K562 (cell line): ENCODE measurements around the gene YES1. TPM values are rescaled to one million over a fixed set of nuclear protein-coding genes. Genes with fewer than 3 reads are reported as not detected.

Experiments used
- ATAC-seq: fragments of 200-7000 bp; cut with Tn5 transposase; 3 replicates; pipeline ENCODE4 v1.9.1; 2020; ENCODE audit warnings: moderate library complexity
- BruUV-seq: library from RNA; stranded (reverse); fragments of 400-500 nt; replicated peaks from 2 replicates; lab custom pipeline; 2021; lab: Mats Ljungman, UMichigan
- CTCF ChIA-PET: fragments of 300-600 bp; formaldehyde crosslinking; extraction: SDS; loops from one replicate; lab custom pipeline; 2021; ENCODE audit warnings: low intra/inter-chr PET ratio; lab: Yijun Ruan, JAX
- POLR2A ChIA-PET: fragments of 300-600, 350-650 bp; sonication (Branson Sonifier 250); formaldehyde crosslinking; extraction: SDS; loops from one replicate; lab custom pipeline; 2021; ENCODE audit warnings: antibody characterized with exemption, inconsistent platforms; lab: Yijun Ruan, JAX
- DNase-seq, 4 experiments: peaks; one replicate each; pipeline versions ENCODE4 v3.0.0 to v3.0.0-alpha.2; 2011 to 2018; ENCODE audit warnings: low spot score in 3 of 4, mixed read lengths in 3 of 4; ENCODE audit errors: extremely low read depth in 1 of 4
- FAIRE-seq: peaks from 2 replicates; lab custom pipeline; 2011; peaks lifted over from hg19 to GRCh38; lab: Jason Lieb, UNC
- H2AFZ ChIP-seq: 2 replicates; pipeline ENCODE4 v1.6.0; 2011; ENCODE audit warnings: low read depth, low read length, control low read depth, inconsistent platforms
- H3K27ac ChIP-seq: fragments of 200-600 bp; 3 replicates; pipeline ENCODE4 v1.8.0; 2011; ENCODE audit warnings: low read depth, mild to moderate bottlenecking, control low read depth, inconsistent platforms, low read length, moderate library complexity, mixed read lengths; ENCODE audit errors: extremely low read depth
- H3K27me3 ChIP-seq, 2 experiments: fragments of 300-600 bp in 1 of 2; 2 replicates in 1 of 2; 3 replicates in 1 of 2; pipeline versions ENCODE4 v1.6.0 to v1.8.0; 2011; ENCODE audit warnings: inconsistent platforms in 2 of 2, low read length in 2 of 2, mild to moderate bottlenecking in 1 of 2, mixed read lengths in 1 of 2, moderate library complexity in 1 of 2; ENCODE audit not compliant: control insufficient read depth in 2 of 2, insufficient read depth in 2 of 2
- H3K36me3 ChIP-seq: fragments of 300-600 bp; 3 replicates; pipeline ENCODE4 v1.8.0; 2011; ENCODE audit warnings: mild to moderate bottlenecking, low read length, inconsistent platforms; ENCODE audit not compliant: control insufficient read depth, insufficient read depth
- H3K4me1 ChIP-seq, 2 experiments: fragments of 200-600 bp in 1 of 2; replicated peaks in 1 of 2; 2 replicates in 1 of 2; 3 replicates in 1 of 2; pipeline versions ENCODE4 v1.5.1 to v1.8.0; 2011; ENCODE audit warnings: inconsistent platforms in 2 of 2, low read length in 2 of 2, mild to moderate bottlenecking in 1 of 2, mixed read lengths in 1 of 2, moderate library complexity in 1 of 2; ENCODE audit not compliant: control insufficient read depth in 2 of 2, insufficient read depth in 2 of 2
- H3K4me2 ChIP-seq: 2 replicates; pipeline ENCODE4 v1.6.1; 2011; ENCODE audit warnings: low read length, control low read depth, inconsistent platforms, mixed read lengths; ENCODE audit not compliant: insufficient read depth
- H3K4me3 ChIP-seq: fragments of 200-600 bp; sonication (generic), shearing (Covaris generic); 2 replicates; pipeline ENCODE4 v1.5.1; 2016; ENCODE audit warnings: control low read depth, inconsistent platforms
- H3K79me2 ChIP-seq: fragments of 200-600 bp; 3 replicates; pipeline ENCODE4 v1.8.0; 2011; ENCODE audit warnings: low read length, inconsistent platforms; ENCODE audit not compliant: control insufficient read depth, insufficient read depth
- H3K9ac ChIP-seq, 2 experiments: 2 replicates each; pipeline versions ENCODE4 v1.6.0 to v1.6.1; 2011; ENCODE audit warnings: low read depth in 2 of 2, low read length in 2 of 2, control low read depth in 1 of 2, inconsistent platforms in 1 of 2, mild to moderate bottlenecking in 1 of 2, mixed read lengths in 1 of 2; ENCODE audit not compliant: insufficient read depth in 1 of 2
- H3K9me1 ChIP-seq: one replicate; pipeline ENCODE4 v1.6.0; 2011; ENCODE audit warnings: inconsistent platforms, mild to moderate bottlenecking, low read length, moderate library complexity; ENCODE audit not compliant: control insufficient read depth, insufficient read depth
- H3K9me3 ChIP-seq: replicated peaks from 2 replicates; pipeline ENCODE4 v1.5.1; 2011; ENCODE audit warnings: low read depth, low read length, inconsistent platforms; ENCODE audit not compliant: control insufficient read depth, insufficient read depth
- H4K20me1 ChIP-seq: replicated peaks from 2 replicates; pipeline ENCODE4 v1.6.1; 2011; ENCODE audit warnings: low read length, inconsistent platforms, mixed read lengths; ENCODE audit not compliant: control insufficient read depth, insufficient read depth
- ARID2 ChIP-seq: fragments of 450-650 bp; IDR thresholded peaks from 2 replicates; pipeline ENCODE4 v1.6.1; 2017; ENCODE audit warnings: antibody characterized with exemption, mild to moderate bottlenecking
- EGR1 ChIP-seq: fragments of 450-650 bp; conservative IDR thresholded peaks from 2 replicates; pipeline ENCODE4 v1.6.1; 2017; ENCODE audit warnings: mild to moderate bottlenecking
- MECOM ChIP-seq: fragments of 250-450 bp; sonication (Bioruptor Pico); IDR thresholded peaks from 2 replicates; pipeline ENCODE4 v1.8.0; 2022; ENCODE audit warnings: inconsistent platforms
- NFRKB ChIP-seq: fragments of 450-650 bp; IDR thresholded peaks from 2 replicates; pipeline ENCODE4 v1.6.1; 2016; ENCODE audit warnings: low read depth
- POLR3A ChIP-seq: IDR thresholded peaks from 2 replicates; pipeline ENCODE4 v1.6.1; 2011; ENCODE audit warnings: borderline replicate concordance, mild to moderate bottlenecking, moderate library complexity; ENCODE audit not compliant: insufficient read length, insufficient read depth; ENCODE audit errors: extremely low read depth
- TEAD4 ChIP-seq, 2 experiments: sonication (generic) in 1 of 2; formaldehyde crosslinking in 1 of 2; IDR thresholded peaks; 2 replicates each; pipeline versions ENCODE4 v1.6.1 to v1.8.0; 2012 to 2022; ENCODE audit warnings: borderline replicate concordance in 1 of 2, inconsistent platforms in 1 of 2, low read length in 1 of 2, mild to moderate bottlenecking in 1 of 2, missing genetic modification reagents in 1 of 2
- ZNF766 ChIP-seq: fragments of 200-800 bp; sonication (Bioruptor generic); conservative IDR thresholded peaks from 2 replicates; pipeline ENCODE4 v1.6.1; 2016; ENCODE audit warnings: missing genetic modification characterization, missing compliant biosample characterization
- WGBS: fragments of 100-300 bp; shearing (Covaris generic); methylation state at CpG from one replicate; pipeline ENCODE4 v1.1.6; 2016; ENCODE audit warnings: low coverage, mixed read lengths; ENCODE audit not compliant: insufficient coverage; ENCODE audit errors: missing lambda C conversion rate; 5-methylcytosine and 5-hydroxymethylcytosine counted together
- in situ Hi-C: fragments of 300-500 bp; cut with MboI; formaldehyde crosslinking; loops from 4 replicates; pipeline ENCODE4 v1.15.0; 2018; ENCODE audit warnings: inconsistent platforms, mixed read lengths
- intact Hi-C: fragments of 100-400 bp; cut with micrococcal nuclease; formaldehyde crosslinking; loops from 2 replicates; pipeline ENCODE4 v1.14.2; 2022
- polyA plus RNA-seq, 8 experiments: library from polyadenylated mRNA; depleted of rRNA in 4 of 8; stranded (reverse) in 5 of 8; unstranded in 3 of 8; fragments of >200 nt; fragmentation: Nextera tagmentation in 2 of 8; fragmentation: Illumina TruSeq in 1 of 8; extraction: Ambion mirVana in 2 of 8; extraction: Trizol in 1 of 8; gene quantifications; 2 replicates each; pipeline versions ENCODE4 v1.2.1 to v1.2.3, GENCODE V29; 2011 to 2014; ENCODE audit warnings: inconsistent platforms in 1 of 8, missing spikeins in 1 of 8
- total RNA-seq, 7 experiments: library from RNA; depleted of rRNA in 6 of 7; stranded (reverse); fragments of >200 nt in 6 of 7; fragmentation: Illumina TruSeq in 2 of 7; extraction: Trizol in 2 of 7; gene quantifications; 2 replicates each; pipeline versions ENCODE4 v1.2.1 to v1.2.3, GENCODE V29; 2011 to 2021; ENCODE audit warnings: low replicate concordance in 1 of 7
- TF ChIP-seq, protein P1 (sequence below), 2 experiments: IDR thresholded peaks; 2 replicates each; pipeline ENCODE4 v1.6.1; 2012; ENCODE audit warnings: improper control_type of control experiment in 2 of 2, low read depth in 2 of 2, low read length in 2 of 2, borderline replicate concordance in 1 of 2

YES1 gene
- total and polyA plus RNA-seq, 9 of the 15 experiments (the other 6 are each of a cell fraction or from before 2014, with no cell fraction given), result 37.2 to 115 (median 77.7) TPM

DNA sequence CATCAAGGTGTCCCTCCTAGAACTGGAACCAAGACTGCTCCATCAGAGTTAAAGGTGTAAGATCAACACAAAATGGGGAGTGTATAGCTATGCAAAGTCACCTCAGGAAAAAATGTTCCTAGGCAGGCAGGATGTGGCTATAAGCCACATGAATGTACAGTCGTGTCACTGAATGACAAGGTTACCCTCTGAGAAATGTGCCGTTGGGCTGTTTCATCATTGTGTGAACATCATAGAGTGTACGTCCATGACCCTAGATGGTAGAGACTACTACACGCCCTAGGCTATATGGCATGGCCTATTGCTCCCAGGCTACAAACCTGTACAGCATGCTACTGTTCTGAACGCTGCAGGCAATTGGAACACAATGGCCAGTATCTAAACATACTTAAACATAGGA, 130.1 kb downstream of the YES1 start:
- CTCF ChIA-PET, result no interaction called here
- no peaks in the 10 kb centered on the region for H3K79me2 ChIP-seq
- no peaks in the 10 kb centered on the region for H4K20me1 ChIP-seq
- H3K9ac ChIP-seq, result no peak overlapping the region
- H2AFZ ChIP-seq, result no peak overlapping the region
- no peaks in the 10 kb centered on the region for H3K27me3 ChIP-seq
- no peak overlapping the region for H3K4me2 ChIP-seq
- no peak for ATAC-seq
- DNase-seq, result no peak
- intact Hi-C loops, result no loop called here
- no TSS peak for BruUV-seq
- peaks cover 0 to 18% of the 10 kb centered on the region in 2 experiments; a peak in 3 of 5 replicates for H3K4me1 ChIP-seq
- H3K9me1 ChIP-seq, result no peaks in the 10 kb centered on the region
- peaks cover 86% of the 10 kb centered on the region; the same call in 2 of the 3 replicates for H3K36me3 ChIP-seq
- no peak overlapping the region for H3K27ac ChIP-seq
- FAIRE-seq, result peak; percentile 52
- in situ Hi-C loops, result no loop called here
- POLR2A ChIA-PET, result interaction anchor here (0.7 to 3.0 kb wide), 5 partner anchors 9 to 116 kb away, joined by 3 to 12 read pairs (median 9); no protein-coding TSS in a partner anchor
- H3K4me3 ChIP-seq, result no peak overlapping the region
- no peaks in the 10 kb centered on the region for H3K9me3 ChIP-seq
- WGBS, result 84% methylated on average over 5 of the region's 5 CpGs
- TF ChIP-seq POLR3A (no peak), EGR1 (no peak), MECOM (CRISPR knock-in tag) (no peak), ZNF766 (no peak), NFRKB (no peak), TEAD4 (IDR thresholded peaks at IDR 0.05; ENCODE audit: low read length) (no peak), TEAD4 (CRISPR knock-in tag; IDR thresholded peaks at IDR 0.05; ENCODE audit: borderline replicate concordance) (peak; percentile 5; the same call in 1 of the 2 replicates), ARID2 (no peak)
- TF ChIP-seq, protein P1, sequence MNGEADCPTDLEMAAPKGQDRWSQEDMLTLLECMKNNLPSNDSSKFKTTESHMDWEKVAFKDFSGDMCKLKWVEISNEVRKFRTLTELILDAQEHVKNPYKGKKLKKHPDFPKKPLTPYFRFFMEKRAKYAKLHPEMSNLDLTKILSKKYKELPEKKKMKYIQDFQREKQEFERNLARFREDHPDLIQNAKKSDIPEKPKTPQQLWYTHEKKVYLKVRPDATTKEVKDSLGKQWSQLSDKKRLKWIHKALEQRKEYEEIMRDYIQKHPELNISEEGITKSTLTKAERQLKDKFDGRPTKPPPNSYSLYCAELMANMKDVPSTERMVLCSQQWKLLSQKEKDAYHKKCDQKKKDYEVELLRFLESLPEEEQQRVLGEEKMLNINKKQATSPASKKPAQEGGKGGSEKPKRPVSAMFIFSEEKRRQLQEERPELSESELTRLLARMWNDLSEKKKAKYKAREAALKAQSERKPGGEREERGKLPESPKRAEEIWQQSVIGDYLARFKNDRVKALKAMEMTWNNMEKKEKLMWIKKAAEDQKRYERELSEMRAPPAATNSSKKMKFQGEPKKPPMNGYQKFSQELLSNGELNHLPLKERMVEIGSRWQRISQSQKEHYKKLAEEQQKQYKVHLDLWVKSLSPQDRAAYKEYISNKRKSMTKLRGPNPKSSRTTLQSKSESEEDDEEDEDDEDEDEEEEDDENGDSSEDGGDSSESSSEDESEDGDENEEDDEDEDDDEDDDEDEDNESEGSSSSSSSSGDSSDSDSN (IDR thresholded peaks at IDR 0.05; ENCODE audit: borderline replicate concordance in 1 of 2, low read depth in 2 of 2, low read length in 2 of 2), result no peak
- TF ChIP-seq, all 486 proteins: peak for 1
